Muscle of back (tissue), 11 donors: ENCODE data around the gene RASL10B. TPM values are rescaled to one million over a fixed set of nuclear protein-coding genes. Genes with fewer than 3 reads are reported as not detected.
A peak's percentile ranks its signal among the peaks of the same experiment; 100 is the strongest.
"Not testable (repeated sequence)": the region's sequence is repeated elsewhere in the genome, so short reads cannot be mapped to it uniquely, and the experiment has no call there.

Experiments
- DNase-seq, 3 donors: peaks; one replicate each; pipeline versions ENCODE4 v3.0.0 to v3.0.0-alpha.2; 2013
- polyA plus RNA-seq, 10 donors: library from polyadenylated mRNA; unstranded; fragments of 120-200 nt; gene quantifications; one replicate each; pipeline ENCODE4 v1.2.1, GENCODE V29; 2013; ENCODE audit not compliant: insufficient read length in 10 of 10

The RASL10B gene
- polyA plus RNA-seq, 10 donors: 1.1 to 4.1 (median 2.1) TPM

- no peak for DNase-seq
Measured at GRCh38 chr17:35742496-35742895, 11.1 kb downstream of the RASL10B start.

GRCh38 chr17:35742896-35743477, 11.5 kb downstream of the RASL10B start:
- DNase-seq: no peak

GRCh38 chr17:35743626-35744328, 12.3 kb downstream of the RASL10B start:
- DNase-seq: peak in 1 of 3 donors; percentile 42

GRCh38 chr17:35744830-35745229, 13.4 kb downstream of the RASL10B start:
- no peak for DNase-seq

- DNase-seq: no peak
Measured at GRCh38 chr17:35745246-35745645, 13.8 kb downstream of the RASL10B start.

- no peak for DNase-seq
Measured at GRCh38 chr17:35745749-35746320, 14.4 kb downstream of the RASL10B start.

- DNase-seq: peak; percentile 58 to 82 (median 78)
Measured at GRCh38 chr17:35747540-35748017, 16.1 kb downstream of the RASL10B start.

GRCh38 chr17:35748341-35748841, 17.0 kb downstream of the RASL10B start:
- no peak for DNase-seq

GRCh38 chr17:35748979-35749378, 17.5 kb downstream of the RASL10B start:
- no peak for DNase-seq

GRCh38 chr17:35749560-35750412, 18.3 kb downstream of the RASL10B start:
- no peak for DNase-seq

- no peak for DNase-seq
Measured at GRCh38 chr17:35750526-35751395, 19.3 kb downstream of the RASL10B start.

GRCh38 chr17:35751541-35751940, 20.1 kb downstream of the RASL10B start:
- not testable (repeated sequence) for DNase-seq

- no peak for DNase-seq
Measured at GRCh38 chr17:35752471-35752870, 21.0 kb downstream of the RASL10B start.

- DNase-seq: no peak
Measured at GRCh38 chr17:35752945-35753764, 21.7 kb downstream of the RASL10B start, which contains the start of gene GAS2L2. TSS of gene GAS2L2 (minus strand) at chr17:35753239. CDS start at chr17:35752850, 389 bp downstream.

GRCh38 chr17:35757243-35757642, 25.8 kb downstream of the RASL10B start:
- DNase-seq: no peak

- no peak for DNase-seq
Measured at GRCh38 chr17:35760587-35760986, 29.1 kb downstream of the RASL10B start, which contains the start of gene C17orf50. TSS of gene C17orf50 (plus strand) at chr17:35760887. CDS start at chr17:35760942, 55 bp downstream.

GRCh38 chr17:35761601-35762000, 30.2 kb downstream of the RASL10B start:
- no peak for DNase-seq

GRCh38 chr17:35763767-35764122, 32.3 kb downstream of the RASL10B start:
- DNase-seq: no peak

- peak; percentile 84 to 95 (median 91) for DNase-seq
Measured at GRCh38 chr17:35764123-35764991, 32.9 kb downstream of the RASL10B start.
